ENCODE results near the gene LDLRAD3.

The LDLRAD3 gene

GRCh38 chr11:36210529-36210928 is 266.7 kb downstream of the LDLRAD3 start:
- no peak for DNase-seq (ENCODE audit: extremely low read depth, low read depth)
- no peak for TF ChIP-seq CTCF (IDR thresholded peaks at IDR 0.05; ENCODE audit: low read depth, low read length)

- TF ChIP-seq CTCF (IDR thresholded peaks at IDR 0.05; ENCODE audit: low read depth, low read length), result no peak; the same call in 1 of the 2 replicates
- no peak for DNase-seq (ENCODE audit: extremely low read depth, low read depth)
Observed at GRCh38 chr11:36211761-36212430, 268.0 kb downstream of the LDLRAD3 start.

- no peak for TF ChIP-seq CTCF (IDR thresholded peaks at IDR 0.05; ENCODE audit: low read depth, low read length)
- no peak for DNase-seq (ENCODE audit: extremely low read depth, low read depth)
Observed at GRCh38 chr11:36212564-36213392, 268.9 kb downstream of the LDLRAD3 start.

GRCh38 chr11:36213393-36213840 is 269.6 kb downstream of the LDLRAD3 start:
- no peak for DNase-seq (ENCODE audit: extremely low read depth, low read depth)
- TF ChIP-seq CTCF (IDR thresholded peaks at IDR 0.05; ENCODE audit: low read depth, low read length), result no peak

GRCh38 chr11:36214480-36214879 is 270.6 kb downstream of the LDLRAD3 start:
- TF ChIP-seq CTCF (IDR thresholded peaks at IDR 0.05; ENCODE audit: low read depth, low read length), result no peak
- DNase-seq (ENCODE audit: extremely low read depth, low read depth), result no peak

- no peak for TF ChIP-seq CTCF (IDR thresholded peaks at IDR 0.05; ENCODE audit: low read depth, low read length)
- DNase-seq (ENCODE audit: extremely low read depth, low read depth), result no peak
Observed at GRCh38 chr11:36214976-36215692, 271.3 kb downstream of the LDLRAD3 start.

- TF ChIP-seq CTCF (IDR thresholded peaks at IDR 0.05; ENCODE audit: low read depth, low read length), result no peak
- DNase-seq (ENCODE audit: extremely low read depth, low read depth), result no peak
Observed at GRCh38 chr11:36215693-36216060, 271.8 kb downstream of the LDLRAD3 start.
